GM19025 (cell line): Measurements from ENCODE around the gene NFATC4.
"Not testable (repeated sequence)": the region's sequence is repeated elsewhere in the genome, so short reads cannot be mapped to it uniquely, and the experiment has no call there.

ENCODE experiments used
- ATAC-seq: cut with Tn5 transposase; IDR thresholded peaks from one replicate; pipeline ENCODE4 v1.9.1; 2021; ENCODE audit warnings: mild to moderate bottlenecking, low read depth, moderate library complexity; ENCODE audit not compliant: unreplicated experiment

NFATC4 gene

DNA sequence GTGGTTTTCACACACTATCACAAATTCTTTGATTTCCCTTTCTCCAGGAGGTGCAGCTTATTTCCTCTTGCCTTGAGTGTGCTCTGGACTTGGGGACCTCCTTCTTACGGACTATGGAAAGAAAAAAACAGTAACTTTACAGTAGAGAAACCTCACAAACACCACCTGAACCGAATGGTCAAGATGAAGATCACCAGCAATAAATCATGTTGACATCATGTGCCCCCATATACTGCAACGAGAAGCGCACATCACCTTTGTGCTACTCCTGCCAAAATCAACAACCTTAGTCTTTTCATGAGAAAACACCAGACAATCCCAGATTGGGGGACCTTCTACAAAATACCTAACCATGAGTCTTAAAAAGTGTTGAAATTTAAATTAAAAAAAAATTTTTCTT lies 17.5 kb downstream of the NFATC4 start:
- no peak for ATAC-seq

DNA sequence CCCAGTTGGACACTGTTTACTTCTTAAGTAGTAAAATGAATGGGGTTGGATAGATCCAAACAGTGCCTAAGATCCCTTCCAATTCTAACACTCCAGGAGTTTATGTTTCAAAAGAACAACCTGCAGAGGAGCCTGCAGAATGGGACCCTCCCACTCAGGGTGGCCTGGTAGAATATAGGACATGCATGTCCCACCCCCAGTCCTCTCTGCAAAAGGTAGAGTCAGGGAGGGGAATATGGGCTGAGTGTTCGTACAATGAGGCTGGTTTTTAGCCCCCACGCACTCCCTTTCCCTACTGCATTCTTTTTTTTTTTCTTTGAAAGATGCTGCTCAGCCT lies 19.0 kb downstream of the NFATC4 start:
- ATAC-seq, result no peak

DNA sequence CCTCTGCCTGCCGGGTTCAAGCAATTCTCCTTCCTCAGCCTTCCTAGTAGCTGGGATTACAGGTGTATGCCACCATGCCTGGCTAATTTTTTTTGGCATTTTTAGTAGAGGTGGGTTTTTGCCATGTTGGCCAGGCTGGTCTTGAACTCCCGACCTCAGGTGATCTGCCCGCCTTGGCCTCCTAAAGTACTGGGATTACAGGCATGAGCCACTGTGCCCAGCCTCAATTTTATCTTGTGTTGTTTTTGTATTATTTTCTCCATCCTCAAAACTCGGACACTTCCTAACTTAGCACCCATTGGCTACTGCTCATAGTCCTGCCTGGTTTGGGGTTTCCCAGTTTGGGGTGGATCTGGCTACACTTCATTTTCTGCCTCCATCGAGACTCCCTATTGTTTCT lies 19.6 kb downstream of the NFATC4 start:
- ATAC-seq, result not testable (repeated sequence)

DNA sequence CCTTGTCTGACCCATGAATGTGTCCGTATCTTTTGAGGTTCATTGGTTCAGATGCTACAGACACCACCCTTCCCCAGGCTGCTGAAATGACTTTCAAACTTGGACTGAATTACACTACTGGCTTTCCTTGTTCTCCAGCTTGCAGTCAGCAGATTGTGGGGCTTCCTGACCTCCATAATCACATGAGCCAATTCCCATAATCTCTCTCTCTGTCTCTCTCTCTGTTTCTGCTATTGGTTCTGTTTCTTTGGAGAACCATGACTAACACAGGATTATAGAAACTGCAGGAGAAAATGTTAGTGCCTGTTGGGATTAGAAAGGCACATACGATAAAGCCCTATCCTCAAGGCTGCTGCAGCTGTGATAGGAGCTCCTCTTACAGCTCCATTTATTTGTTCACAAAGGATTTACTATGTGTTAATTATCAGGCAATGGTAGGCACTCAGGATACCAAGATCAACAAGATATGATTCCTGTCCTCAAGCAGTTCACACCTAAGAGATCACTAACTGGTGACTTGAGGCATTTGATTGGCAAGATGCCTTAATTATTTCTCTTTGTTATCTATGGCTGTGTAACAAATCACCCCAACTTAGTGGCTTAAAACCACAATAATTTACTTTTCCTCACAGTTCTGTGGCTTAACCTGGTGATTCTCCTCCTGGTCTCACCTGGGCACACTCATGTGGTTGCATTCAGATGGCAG lies 20.6 kb downstream of the NFATC4 start:
- no peak for ATAC-seq

DNA sequence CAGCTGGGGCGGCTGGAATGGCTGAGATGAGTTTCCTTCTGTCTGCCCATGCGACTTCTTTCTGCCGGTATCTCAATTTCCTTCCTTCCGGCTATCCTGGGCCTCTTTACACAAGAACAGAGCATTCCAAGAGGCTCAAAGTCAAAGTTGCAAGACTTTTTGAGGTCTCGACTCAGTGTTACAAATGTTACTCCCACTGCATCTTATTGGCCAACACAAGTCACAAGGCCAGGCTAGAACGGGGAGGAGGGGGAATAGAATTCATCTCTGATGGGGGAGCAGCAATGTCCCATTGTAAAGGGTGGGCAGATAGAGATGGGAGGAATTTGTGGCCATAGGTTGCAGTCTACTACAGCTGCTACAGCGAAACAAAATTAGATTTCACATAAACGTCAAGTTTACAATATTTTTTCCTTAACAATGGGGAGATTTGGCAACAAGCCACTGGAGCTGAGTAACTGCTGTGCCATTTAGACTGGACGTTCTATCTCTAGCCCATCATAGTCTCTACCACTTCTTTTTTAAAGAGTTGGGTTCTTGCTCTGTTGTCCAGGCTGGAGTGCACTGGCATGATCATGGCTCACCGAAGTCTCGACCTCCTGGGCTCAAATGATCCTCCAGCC lies 21.4 kb downstream of the NFATC4 start:
- ATAC-seq, result no peak

DNA sequence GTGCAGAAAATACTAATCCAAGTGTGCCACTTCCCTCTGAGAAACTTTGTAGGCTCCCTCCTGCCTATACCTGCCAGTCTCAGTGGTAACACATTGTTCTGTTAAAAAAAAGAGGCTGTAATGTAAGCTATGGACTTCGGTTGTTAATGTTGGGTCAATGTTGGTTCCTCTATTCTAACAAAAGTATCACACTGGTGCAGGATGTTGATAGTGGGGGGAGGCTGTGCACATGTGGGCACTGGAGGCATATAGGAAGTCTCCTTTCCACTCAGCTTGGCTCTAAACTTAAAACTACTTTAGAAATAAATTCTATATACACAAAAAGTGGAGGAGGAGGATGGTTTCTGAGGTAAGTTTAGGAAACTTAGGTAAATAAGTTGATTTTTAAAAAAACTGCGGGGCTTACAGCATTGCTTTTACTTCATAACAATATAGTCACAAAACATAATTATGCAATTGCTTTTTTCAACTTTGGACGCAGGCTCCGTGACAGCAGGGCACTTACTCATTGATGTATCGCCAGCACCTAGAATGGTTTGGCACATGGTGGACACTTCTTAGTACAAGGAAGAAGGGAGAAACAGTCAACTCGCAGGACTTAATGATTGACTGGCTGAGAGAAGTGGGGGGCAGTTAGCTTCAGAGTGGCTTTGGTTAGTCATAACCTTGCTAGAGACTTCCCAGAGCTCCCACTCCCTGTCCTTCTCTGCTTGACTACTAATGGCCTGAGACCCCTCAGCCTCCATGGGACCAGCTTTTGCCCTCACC lies 22.9 kb downstream of the NFATC4 start:
- no peak for ATAC-seq

DNA sequence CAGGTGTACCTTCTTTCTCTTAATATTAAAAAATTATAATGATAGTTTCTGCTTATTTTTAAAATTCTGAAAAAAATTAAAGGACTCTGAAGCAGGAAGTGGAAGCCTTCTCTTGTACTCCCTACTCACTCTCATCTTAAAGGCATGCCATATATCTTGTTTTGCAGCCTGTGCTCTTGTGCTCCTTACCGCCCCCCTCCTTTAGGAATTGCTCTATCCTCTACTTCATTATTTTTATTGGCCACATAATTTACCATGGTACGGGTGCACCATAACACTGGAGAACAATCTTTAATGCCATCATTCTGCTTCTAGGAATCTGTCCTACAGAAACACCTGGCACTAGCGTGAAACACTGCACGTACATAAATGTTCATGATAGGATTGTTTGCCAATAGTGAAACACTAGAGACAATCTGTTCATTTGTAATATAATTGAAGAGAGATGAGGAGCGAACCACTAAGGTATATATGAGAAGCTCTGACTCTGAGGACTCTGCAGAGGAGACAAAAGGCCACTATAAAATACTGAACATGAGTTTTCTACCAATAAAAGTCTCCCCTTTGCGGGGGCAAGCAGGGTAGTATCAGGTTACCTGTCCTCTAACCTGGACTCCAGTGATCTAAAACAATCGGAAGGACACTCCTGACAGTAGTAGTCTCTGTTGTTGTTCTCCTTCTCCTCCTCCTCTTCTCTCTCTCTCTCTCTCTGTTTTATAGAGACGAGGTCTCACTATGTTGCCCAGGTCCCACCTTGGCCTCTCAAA lies 24.5 kb downstream of the NFATC4 start:
- no peak for ATAC-seq

DNA sequence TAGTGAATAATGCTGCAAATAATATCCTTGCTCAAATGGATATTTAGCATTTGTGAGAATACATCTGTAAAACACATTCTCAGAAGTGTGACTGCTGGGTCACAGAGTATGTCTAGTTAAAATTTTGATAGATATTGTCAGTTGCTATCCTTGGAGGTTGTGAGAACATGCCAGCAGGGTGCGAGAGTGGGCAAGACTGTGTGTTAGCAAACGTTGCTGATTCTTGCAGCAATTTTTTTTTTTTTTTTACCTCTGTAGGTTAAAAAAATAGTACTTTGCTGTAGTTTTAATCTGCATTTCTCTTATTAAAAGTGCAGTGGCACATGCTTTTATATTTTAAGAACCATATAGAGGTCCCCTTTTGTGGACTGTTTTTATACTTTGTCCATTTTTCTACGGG lies 26.3 kb downstream of the NFATC4 start:
- ATAC-seq, result no peak

DNA sequence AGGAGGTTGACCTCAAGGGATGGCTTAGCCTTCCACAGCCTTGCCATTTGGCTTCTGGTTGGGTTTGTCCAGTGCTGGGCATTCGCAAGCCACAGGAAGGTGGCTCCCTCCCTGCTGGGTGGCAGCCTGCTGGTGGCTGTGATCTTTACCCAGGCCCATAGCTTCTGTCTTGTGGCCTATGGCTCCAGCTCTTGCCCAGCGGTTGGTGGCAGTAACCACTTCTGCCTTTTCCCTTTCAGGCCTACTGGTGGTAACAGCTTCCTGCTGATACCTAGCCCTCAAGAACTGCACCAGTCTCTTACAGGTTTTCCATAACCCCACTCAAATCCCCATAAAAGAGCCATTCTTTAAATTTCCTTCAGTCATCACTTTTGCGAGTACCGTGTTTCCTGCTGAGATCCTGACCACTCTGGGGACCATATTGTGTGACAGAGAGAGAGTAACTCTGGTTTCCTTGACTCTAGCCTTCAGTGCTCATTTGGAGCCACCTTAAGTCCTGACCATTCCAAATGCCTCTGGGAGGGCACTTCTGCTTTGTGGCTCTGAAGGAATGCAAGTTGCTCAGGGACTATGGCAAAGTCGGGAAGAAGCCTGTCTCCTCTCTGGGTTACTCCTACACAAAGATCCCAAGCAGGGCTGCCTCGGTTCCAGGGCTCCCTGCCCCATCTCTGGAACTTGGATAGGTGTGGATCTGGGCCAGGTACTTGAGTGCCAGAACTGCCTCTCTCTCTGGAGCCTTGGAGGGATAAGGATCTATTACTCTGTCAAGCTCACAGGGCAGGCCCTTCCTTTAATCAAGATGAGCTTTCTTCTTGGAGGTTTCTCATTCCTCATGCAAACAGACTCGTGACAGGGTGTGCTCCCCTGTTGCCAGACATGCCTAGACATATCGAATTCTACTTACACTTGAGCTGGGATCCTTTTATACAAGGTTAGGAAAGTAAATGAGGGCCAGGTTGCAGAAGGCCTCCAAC lies 27.9 kb downstream of the NFATC4 start:
- no peak for ATAC-seq

DNA sequence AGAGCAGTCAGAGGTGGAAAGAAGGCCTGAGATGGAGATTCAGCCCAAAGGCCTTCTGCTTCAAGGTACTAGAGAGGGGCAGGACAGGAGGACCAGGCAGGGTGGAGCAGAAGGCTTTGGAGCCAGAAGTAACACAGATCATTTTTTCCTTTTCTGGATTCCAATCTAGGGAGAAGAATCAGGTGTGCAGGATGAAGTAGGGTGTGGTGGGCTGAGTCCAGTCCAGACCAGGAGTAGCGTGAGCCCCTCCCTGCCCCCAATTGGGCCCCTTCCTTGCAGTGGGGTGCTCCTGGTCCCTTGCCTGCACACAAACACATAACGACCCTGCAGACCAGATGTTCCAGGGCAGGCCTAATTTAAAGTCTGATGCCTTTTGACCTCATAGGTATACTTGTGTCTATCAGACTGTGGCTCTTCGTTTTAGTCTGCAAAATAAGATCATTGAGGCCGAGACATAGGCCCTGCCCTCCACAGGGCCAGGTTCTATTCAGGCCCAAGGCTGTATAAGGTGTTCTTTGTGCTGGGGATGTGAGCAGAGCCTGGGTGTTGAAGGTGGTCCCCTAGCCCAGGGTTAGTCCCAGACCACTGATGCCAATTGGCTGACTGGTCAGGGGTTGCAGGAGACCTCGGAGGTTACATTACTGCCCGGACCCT lies 29.8 kb downstream of the NFATC4 start:
- no peak for ATAC-seq

DNA sequence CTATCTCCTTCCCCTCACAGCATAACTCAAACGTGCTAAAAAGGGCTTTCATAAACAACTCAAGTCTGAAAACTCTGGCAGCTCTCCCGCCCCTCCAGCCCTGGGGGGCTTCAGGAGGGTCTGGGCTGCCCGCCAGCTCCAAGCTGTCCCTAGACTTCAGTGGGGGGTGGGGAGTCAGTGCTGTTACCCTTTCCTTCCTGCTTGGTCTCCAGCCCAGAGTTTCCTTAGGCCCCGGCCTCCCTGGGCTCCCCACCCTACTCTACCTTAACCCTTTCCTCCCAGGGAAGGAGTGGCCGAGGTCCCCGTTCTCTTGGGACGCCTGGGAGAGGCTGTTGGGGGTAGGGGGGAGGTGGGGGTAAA lies 30.3 kb downstream of the NFATC4 start:
- no peak for ATAC-seq

DNA sequence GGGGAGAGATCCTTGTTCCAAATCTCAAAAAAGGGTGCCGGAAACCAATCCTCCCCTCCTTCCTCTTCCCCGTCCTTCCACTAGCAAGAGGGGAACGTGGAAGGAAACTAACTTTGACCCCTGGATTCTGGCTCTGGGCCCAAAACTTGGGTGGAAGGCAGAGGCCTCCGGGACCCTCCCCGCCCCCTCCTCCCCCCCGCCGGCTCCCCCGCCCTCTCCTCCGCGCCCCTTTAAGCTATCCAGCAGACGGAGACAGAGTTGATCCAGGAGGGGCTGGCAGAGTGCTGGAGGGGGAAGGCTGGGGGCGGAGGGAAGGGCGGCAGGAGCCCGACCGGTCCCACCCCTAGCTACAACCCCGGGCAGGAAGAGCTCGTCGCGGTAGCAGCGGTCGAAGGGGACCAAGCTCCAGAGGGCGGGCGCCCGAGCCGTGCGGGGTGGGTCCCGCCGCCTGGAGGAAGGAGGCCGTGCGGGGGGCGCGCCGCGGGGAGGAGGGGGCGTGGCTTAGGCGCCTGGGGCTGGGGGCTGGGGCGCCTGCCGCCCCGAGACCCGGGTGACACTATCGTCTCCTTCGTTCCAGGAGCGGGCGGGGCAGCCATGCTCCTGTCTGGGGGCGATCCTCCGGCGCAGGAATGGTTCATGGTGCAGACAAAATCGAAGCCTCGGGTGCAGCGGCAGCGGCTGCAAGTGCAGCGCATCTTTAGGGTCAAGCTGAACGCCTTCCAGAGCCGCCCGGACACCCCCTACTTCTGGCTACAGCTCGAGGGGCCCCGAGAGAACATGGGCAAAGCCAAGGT lies 30.9 kb downstream of the NFATC4 start, which contains the start of gene NYNRIN:
TSS of gene NYNRIN (plus strand) at position 351 of the 794 bp plus-strand sequence. CDS start at position 595, 244 bp downstream.
- no peak for ATAC-seq

DNA sequence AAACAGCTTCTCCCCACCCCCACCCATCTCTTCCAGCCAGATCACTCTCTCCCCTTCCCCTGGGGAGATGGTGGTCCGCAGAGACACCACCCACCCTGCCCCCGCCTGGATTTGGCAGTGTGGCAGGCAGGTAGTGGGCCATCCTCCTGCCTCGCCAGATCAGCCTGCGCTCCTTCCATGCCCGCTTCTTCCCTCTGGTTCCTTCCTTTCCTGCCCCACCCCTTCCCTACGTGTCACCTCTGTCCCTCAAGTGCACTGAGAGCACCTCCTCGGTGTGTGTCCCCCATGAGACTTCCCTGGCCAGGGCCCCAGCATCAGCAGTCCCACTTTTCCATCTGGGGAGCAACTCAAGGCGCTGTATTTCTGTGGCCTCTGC lies 31.5 kb downstream of the NFATC4 start:
- no peak for ATAC-seq

DNA sequence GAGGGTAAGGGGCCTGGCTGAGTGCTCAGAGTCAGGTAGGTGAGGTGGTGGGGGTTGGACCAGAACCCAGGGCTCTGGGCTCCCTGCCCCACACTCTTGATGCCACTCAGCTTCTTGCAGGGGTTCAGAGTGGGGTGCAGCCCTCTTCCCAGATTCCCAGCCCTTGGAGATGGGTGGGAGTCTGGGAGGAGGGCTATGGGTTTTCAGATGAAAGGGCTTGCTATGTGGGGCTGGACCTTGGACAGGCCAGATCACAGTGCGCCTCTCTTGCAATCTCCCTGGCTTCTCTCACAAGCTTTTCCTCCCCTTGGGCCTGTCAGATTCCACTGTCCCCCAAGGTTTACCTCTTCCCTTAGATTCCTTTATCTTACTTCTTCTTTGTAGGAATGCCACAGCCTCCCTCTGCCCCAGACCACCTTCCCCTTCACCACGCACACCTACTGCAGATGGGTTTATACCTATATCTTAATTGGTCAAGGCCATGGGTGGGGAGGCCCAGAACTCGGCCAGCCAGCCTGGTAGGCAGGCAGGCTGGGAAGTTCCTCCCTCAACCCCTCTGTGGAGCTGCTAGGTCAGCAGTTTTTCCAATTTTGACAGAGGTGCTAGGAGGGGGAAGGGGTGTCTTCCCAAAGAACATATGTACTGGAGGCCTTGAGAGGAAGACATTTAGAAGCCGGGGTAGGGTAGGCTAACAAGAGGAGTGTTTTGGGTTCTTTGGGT lies 32.2 kb downstream of the NFATC4 start:
- no peak for ATAC-seq

DNA sequence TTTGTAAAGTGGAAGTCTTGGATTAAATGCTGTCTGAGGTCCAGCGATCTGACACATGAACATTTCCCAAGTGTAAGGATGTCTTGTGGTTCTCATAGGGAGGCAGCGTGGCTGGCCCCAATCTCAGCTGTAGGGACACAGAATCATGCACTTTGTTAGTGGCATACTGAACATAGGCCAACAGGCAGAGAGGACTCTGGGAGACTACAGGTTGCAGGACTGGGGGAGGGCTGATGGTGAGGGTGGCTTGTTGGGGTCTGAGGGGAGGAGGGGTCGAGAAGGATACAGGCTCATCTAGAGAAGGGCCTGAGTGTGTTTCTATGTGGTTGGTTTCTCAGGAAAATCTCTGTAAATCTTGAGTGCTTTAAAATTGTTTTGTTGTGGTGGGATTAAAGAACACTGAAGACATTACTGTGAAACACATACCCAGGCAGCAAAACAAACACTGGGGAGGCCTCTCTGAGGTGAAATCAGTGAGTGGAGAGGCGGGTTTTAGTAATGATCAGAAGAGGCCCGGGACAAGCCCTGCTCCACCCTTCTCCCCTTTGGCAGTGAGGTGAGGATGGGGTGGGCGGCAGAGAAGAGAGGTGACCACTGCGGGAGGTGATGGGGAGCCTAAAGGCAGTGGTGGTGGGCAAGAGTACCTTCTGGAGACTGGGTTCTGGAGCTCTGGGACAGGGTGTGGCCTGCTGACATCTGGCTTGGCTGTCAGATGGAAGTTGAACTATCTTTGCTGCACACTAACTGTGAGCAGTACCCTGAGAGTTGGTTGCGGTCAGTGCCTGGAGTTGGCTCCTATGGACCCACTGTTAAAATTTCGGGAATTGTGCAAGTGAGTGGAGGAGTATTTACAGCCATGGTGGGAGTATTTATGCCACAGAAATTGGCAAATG lies 34.1 kb downstream of the NFATC4 start:
- ATAC-seq, result no peak

DNA sequence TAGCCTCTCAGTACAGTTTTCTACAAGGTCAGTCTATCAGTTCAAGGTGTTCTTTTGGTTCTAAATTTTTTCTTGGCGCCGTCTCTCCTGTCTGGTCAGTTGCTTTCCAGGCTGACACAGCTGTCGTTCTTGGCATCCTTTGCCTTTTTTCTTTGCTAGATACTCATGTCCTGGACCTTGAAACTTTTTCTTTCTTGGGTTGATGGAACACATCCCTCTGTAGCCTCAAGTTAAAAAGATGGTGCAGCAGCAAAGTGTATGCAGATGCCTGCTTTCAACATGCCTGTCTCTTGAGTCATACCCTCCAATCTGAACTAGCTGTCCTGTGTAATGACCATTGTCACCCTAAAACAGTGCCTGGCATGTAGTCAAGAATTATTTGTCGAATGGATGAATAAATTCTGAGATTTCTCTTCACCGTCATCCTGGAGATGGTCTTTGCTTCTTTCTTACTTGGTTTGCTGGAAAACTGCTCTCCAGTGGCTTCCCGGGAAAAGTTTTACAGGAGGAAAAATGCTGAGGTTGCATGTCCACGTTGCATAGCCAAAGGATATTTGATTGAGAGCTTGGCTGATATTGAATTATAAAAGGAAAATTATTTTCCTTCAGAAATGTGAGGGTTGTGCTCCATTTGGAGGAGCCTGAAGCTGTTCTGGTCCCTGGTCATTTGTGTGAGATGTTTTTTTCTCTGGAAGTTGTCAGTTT lies 35.5 kb downstream of the NFATC4 start:
- ATAC-seq, result no peak
